Liver (tissue), 9 donors: ENCODE results near the gene LRRC10B. TPM values are rescaled to one million over a fixed set of nuclear protein-coding genes. Genes with fewer than 3 reads are reported as not detected.

ENCODE experiments used
- DNase-seq: peaks from one replicate; pipeline ENCODE4 v3.0.0-alpha.2; 2017; ENCODE audit warnings: low spot score
- H3K27ac ChIP-seq, 2 donors: one replicate each; pipeline ENCODE4 v1.7.0; 2013; ENCODE audit warnings: inconsistent platforms in 2 of 2, low read length in 2 of 2, control low read depth in 1 of 2, low read depth in 1 of 2, mild to moderate bottlenecking in 1 of 2
- H3K27me3 ChIP-seq, 4 donors: one replicate each; pipeline versions ENCODE4 v1.6.1 to v1.7.0; 2013; ENCODE audit warnings: low read length in 3 of 4, inconsistent platforms in 1 of 4, mild to moderate bottlenecking in 1 of 4, moderate library complexity in 1 of 4; ENCODE audit not compliant: control insufficient read depth in 4 of 4, insufficient read depth in 4 of 4
- H3K36me3 ChIP-seq, 4 donors: one replicate each; pipeline versions ENCODE4 v1.6.1 to v1.7.0; 2013; ENCODE audit warnings: low read length in 3 of 4, mild to moderate bottlenecking in 3 of 4, low read depth in 1 of 4, moderate library complexity in 1 of 4; ENCODE audit not compliant: control insufficient read depth in 4 of 4, insufficient read depth in 3 of 4
- H3K4me1 ChIP-seq, 4 donors: one replicate each; pipeline versions ENCODE4 v1.6.1 to v1.7.0; 2013; ENCODE audit warnings: low read length in 3 of 4, mild to moderate bottlenecking in 3 of 4, moderate library complexity in 1 of 4; ENCODE audit not compliant: control insufficient read depth in 4 of 4, insufficient read depth in 4 of 4
- H3K4me3 ChIP-seq, 3 donors: one replicate each; pipeline versions ENCODE4 v1.6.1 to v1.7.0; 2013; ENCODE audit warnings: low read length in 3 of 3, control low read depth in 1 of 3, low read depth in 1 of 3, mild to moderate bottlenecking in 1 of 3
- H3K9ac ChIP-seq, 2 donors: one replicate each; pipeline ENCODE4 v1.7.0; 2013; ENCODE audit warnings: low read length in 2 of 2, mild to moderate bottlenecking in 2 of 2, moderate library complexity in 2 of 2, control low read depth in 1 of 2, low read depth in 1 of 2
- H3K9me3 ChIP-seq, 4 donors: one replicate each; pipeline versions ENCODE4 v1.6.1 to v1.7.0; 2013; ENCODE audit warnings: low read length in 3 of 4; ENCODE audit not compliant: control insufficient read depth in 4 of 4
- CTCF ChIP-seq: fragments of 150-350 bp; IDR thresholded peaks from 2 replicates; pipeline ENCODE4 v1.5.1; 2017; ENCODE audit warnings: improper control_type of control experiment, low read depth, low read length; ENCODE audit not compliant: missing input control
- EGR1 ChIP-seq, 2 donors: IDR thresholded peaks; 2 replicates each; pipeline ENCODE4 v1.6.1; 2016 to 2018; ENCODE audit warnings: antibody characterized with exemption in 2 of 2, low read depth in 2 of 2
- FOXA1 ChIP-seq: IDR thresholded peaks from 2 replicates; pipeline ENCODE4 v1.6.1; 2016; ENCODE audit warnings: antibody characterized with exemption
- FOXA2 ChIP-seq: IDR thresholded peaks from 2 replicates; pipeline ENCODE4 v1.6.1; 2016; ENCODE audit warnings: antibody characterized with exemption
- GABPA ChIP-seq, 2 donors: IDR thresholded peaks in 1 of 2; conservative IDR thresholded peaks in 1 of 2; 2 replicates each; pipeline ENCODE4 v1.6.1; 2016; ENCODE audit warnings: antibody characterized with exemption in 2 of 2, mild to moderate bottlenecking in 1 of 2, moderate library complexity in 1 of 2
- HNF4A ChIP-seq, 2 donors: conservative IDR thresholded peaks; 2 replicates each; pipeline ENCODE4 v1.6.1; 2016; ENCODE audit warnings: antibody characterized with exemption in 2 of 2, mild to moderate bottlenecking in 2 of 2
- HNF4G ChIP-seq: IDR thresholded peaks from 2 replicates; pipeline ENCODE4 v1.6.1; 2016; ENCODE audit warnings: antibody characterized with exemption
- JUND ChIP-seq, 2 donors: IDR thresholded peaks; 2 replicates each; pipeline ENCODE4 v1.6.1; 2016; ENCODE audit warnings: antibody characterized with exemption in 2 of 2
- NR2F2 ChIP-seq: IDR thresholded peaks from 2 replicates; pipeline ENCODE4 v1.6.1; 2016; ENCODE audit warnings: antibody characterized with exemption
- RAD21 ChIP-seq, 2 donors: IDR thresholded peaks; 2 replicates each; pipeline ENCODE4 v1.6.1; 2016; ENCODE audit warnings: antibody characterized with exemption in 2 of 2, mild to moderate bottlenecking in 2 of 2
- RXRA ChIP-seq, 2 donors: IDR thresholded peaks; 2 replicates each; pipeline ENCODE4 v1.6.1; 2017 to 2018; ENCODE audit warnings: antibody characterized with exemption in 2 of 2, mild to moderate bottlenecking in 1 of 2
- SP1 ChIP-seq: IDR thresholded peaks from 2 replicates; pipeline ENCODE4 v1.6.1; 2018; ENCODE audit warnings: antibody characterized with exemption, mild to moderate bottlenecking
- TAF1 ChIP-seq: conservative IDR thresholded peaks from 2 replicates; pipeline ENCODE4 v1.6.1; 2016; ENCODE audit warnings: antibody characterized with exemption, mild to moderate bottlenecking
- YY1 ChIP-seq: IDR thresholded peaks from 2 replicates; pipeline ENCODE4 v1.6.1; 2016; ENCODE audit warnings: antibody characterized with exemption, mild to moderate bottlenecking
- WGBS: extraction: QIAGEN DNeasy Blood & Tissue Kit; methylation state at CpG from one replicate; pipeline ENCODE4 v1.1.7; 2013; 5-methylcytosine and 5-hydroxymethylcytosine counted together
- polyA plus RNA-seq, 2 donors: library from polyadenylated mRNA; stranded (reverse) in 1 of 2; unstranded in 1 of 2; fragments of 200-250 nt in 1 of 2; fragments of >200 nt in 1 of 2; fragmentation: Nextera tagmentation in 1 of 2; extraction: Ambion mirVana in 1 of 2; gene quantifications; one replicate each; pipeline versions ENCODE4 v1.2.1 to v1.2.3, GENCODE V29; 2013 to 2015
- total RNA-seq, 2 donors: library from RNA; depleted of rRNA; stranded (reverse); fragments of >200 nt; gene quantifications; one replicate each; pipeline ENCODE4 v1.2.3, GENCODE V29; 2014
- TF ChIP-seq, protein P1 (sequence below): IDR thresholded peaks from 2 replicates; pipeline ENCODE4 v1.6.1; 2016; ENCODE audit warnings: antibody characterized with exemption
- TF ChIP-seq, protein P2 (sequence below): IDR thresholded peaks from 2 replicates; pipeline ENCODE4 v1.6.1; 2016; ENCODE audit warnings: antibody characterized with exemption
- TF ChIP-seq, protein P3 (sequence below): IDR thresholded peaks from 2 replicates; pipeline ENCODE4 v1.6.1; 2016; ENCODE audit warnings: antibody characterized with exemption
- TF ChIP-seq, protein P4 (sequence below): IDR thresholded peaks from 2 replicates; pipeline ENCODE4 v1.6.1; 2016; ENCODE audit warnings: antibody characterized with exemption, mild to moderate bottlenecking
- donor health status: healthy.
- donor health status: healthy.
- donor health status: healthy.
- donor health status: healthy.
- donor health status: healthy.

LRRC10B gene
- total and polyA plus RNA-seq, 4 donors = 0.03 to 0.08 TPM; not detected in 2

DNA sequence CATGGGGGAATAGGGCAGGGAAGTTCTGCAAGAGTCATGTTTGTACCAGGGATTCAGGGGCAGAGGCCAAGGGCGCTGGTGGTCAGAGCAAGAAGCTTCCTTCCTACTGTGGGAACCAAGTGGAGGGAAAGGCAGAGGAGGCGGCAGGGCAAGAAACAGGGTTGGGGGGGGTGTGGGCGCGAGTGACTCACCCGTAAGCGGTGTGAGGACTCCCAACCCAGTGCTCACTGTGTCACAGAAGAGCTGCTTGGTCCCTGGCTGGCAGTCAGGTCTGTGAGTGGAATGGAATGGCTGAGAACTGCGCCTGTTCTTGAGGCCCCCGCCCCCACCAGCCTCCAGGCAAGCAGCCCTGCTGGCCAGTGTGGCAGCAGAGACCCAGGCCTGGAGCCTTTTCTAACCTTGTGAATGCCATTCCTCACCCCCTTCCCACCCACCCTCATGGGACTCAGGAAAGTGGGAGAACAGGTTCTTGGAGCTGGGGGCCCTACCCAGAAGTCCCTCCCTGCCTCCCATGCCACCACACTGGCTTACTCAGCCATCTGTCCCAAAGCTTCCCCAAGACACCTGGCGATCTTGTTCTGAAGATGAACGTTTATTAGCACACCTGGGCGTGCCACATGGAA lies 4.7 kb downstream of the LRRC10B start:
- H3K4me3 ChIP-seq = no peak overlapping the region
- H3K4me1 ChIP-seq = peaks cover 8 to 17% (median 10%) of the 10 kb centered on the region in 4 donors
- H3K9me3 ChIP-seq = no peaks in the 10 kb centered on the region
- no peak for DNase-seq
- no peak overlapping the region for H3K27ac ChIP-seq
- peaks cover 0 to under 1% (median 0%) of the 10 kb centered on the region in 4 donors for H3K36me3 ChIP-seq
- TF ChIP-seq, protein P1, sequence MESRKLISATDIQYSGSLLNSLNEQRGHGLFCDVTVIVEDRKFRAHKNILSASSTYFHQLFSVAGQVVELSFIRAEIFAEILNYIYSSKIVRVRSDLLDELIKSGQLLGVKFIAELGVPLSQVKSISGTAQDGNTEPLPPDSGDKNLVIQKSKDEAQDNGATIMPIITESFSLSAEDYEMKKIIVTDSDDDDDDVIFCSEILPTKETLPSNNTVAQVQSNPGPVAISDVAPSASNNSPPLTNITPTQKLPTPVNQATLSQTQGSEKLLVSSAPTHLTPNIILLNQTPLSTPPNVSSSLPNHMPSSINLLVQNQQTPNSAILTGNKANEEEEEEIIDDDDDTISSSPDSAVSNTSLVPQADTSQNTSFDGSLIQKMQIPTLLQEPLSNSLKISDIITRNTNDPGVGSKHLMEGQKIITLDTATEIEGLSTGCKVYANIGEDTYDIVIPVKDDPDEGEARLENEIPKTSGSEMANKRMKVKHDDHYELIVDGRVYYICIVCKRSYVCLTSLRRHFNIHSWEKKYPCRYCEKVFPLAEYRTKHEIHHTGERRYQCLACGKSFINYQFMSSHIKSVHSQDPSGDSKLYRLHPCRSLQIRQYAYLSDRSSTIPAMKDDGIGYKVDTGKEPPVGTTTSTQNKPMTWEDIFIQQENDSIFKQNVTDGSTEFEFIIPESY = no peak
- TF ChIP-seq FOXA1 (no peak), RAD21 (IDR thresholded peaks at IDR 0.05) (no peak), GABPA (IDR thresholded peaks at IDR 0.05 in 1 of 2, conservative IDR thresholded peaks at IDR 0.05 in 1 of 2) (no peak), CTCF (no peak)
- TF ChIP-seq, protein P2, sequence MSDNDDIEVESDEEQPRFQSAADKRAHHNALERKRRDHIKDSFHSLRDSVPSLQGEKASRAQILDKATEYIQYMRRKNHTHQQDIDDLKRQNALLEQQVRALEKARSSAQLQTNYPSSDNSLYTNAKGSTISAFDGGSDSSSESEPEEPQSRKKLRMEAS = no peak
- TF ChIP-seq, protein P3, sequence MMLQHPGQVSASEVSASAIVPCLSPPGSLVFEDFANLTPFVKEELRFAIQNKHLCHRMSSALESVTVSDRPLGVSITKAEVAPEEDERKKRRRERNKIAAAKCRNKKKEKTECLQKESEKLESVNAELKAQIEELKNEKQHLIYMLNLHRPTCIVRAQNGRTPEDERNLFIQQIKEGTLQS = no peak
- no peak overlapping the region for H3K9ac ChIP-seq
- 86% methylated on average over 11 of the region's 11 CpGs for WGBS
- no peaks in the 10 kb centered on the region for H3K27me3 ChIP-seq

GRCh38 chr11:61514050-61514917 lies 5.7 kb downstream of the LRRC10B start:
- H3K4me1 ChIP-seq = peaks cover 3 to 12% (median 5%) of the 10 kb centered on the region in 4 donors
- DNase-seq = no peak
- 76% methylated on average over 11 of the region's 11 CpGs for WGBS
- no peak overlapping the region for H3K9ac ChIP-seq
- H3K4me3 ChIP-seq = no peak overlapping the region
- TF ChIP-seq, protein P3 = no peak
- TF ChIP-seq FOXA2 = no peak
- no peak for TF ChIP-seq JUND (IDR thresholded peaks at IDR 0.05)
- no peak for TF ChIP-seq HNF4G
- no peak for TF ChIP-seq HNF4A (conservative IDR thresholded peaks at IDR 0.05)
- TF ChIP-seq NR2F2 = no peak
- no peak for TF ChIP-seq SP1
- TF ChIP-seq FOXA1 = no peak
- TF ChIP-seq RAD21 (IDR thresholded peaks at IDR 0.05) = no peak
- TF ChIP-seq, protein P4, sequence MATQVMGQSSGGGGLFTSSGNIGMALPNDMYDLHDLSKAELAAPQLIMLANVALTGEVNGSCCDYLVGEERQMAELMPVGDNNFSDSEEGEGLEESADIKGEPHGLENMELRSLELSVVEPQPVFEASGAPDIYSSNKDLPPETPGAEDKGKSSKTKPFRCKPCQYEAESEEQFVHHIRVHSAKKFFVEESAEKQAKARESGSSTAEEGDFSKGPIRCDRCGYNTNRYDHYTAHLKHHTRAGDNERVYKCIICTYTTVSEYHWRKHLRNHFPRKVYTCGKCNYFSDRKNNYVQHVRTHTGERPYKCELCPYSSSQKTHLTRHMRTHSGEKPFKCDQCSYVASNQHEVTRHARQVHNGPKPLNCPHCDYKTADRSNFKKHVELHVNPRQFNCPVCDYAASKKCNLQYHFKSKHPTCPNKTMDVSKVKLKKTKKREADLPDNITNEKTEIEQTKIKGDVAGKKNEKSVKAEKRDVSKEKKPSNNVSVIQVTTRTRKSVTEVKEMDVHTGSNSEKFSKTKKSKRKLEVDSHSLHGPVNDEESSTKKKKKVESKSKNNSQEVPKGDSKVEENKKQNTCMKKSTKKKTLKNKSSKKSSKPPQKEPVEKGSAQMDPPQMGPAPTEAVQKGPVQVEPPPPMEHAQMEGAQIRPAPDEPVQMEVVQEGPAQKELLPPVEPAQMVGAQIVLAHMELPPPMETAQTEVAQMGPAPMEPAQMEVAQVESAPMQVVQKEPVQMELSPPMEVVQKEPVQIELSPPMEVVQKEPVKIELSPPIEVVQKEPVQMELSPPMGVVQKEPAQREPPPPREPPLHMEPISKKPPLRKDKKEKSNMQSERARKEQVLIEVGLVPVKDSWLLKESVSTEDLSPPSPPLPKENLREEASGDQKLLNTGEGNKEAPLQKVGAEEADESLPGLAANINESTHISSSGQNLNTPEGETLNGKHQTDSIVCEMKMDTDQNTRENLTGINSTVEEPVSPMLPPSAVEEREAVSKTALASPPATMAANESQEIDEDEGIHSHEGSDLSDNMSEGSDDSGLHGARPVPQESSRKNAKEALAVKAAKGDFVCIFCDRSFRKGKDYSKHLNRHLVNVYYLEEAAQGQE = no peak
- TF ChIP-seq, protein P1 = no peak
- no peak for TF ChIP-seq GABPA (IDR thresholded peaks at IDR 0.05 in 1 of 2, conservative IDR thresholded peaks at IDR 0.05 in 1 of 2)
- TF ChIP-seq YY1 = no peak
- TF ChIP-seq, protein P2 = no peak
- TF ChIP-seq EGR1 (IDR thresholded peaks at IDR 0.05; ENCODE audit: low read depth in 2 of 2) = no peak
- no peak for TF ChIP-seq RXRA (IDR thresholded peaks at IDR 0.05)
- no peak for TF ChIP-seq TAF1
- H3K27ac ChIP-seq = no peak overlapping the region
- no peaks in the 10 kb centered on the region for H3K27me3 ChIP-seq
- peaks cover 0 to 11% (median 1%) of the 10 kb centered on the region in 4 donors for H3K36me3 ChIP-seq
- H3K9me3 ChIP-seq = no peaks in the 10 kb centered on the region
